ENCODE measurements around the gene FABP7. TPM values are rescaled to one million over a fixed set of nuclear protein-coding genes. Genes with fewer than 3 reads are reported as not detected.

FABP7 gene
- total and polyA plus RNA-seq, 2 donors = 0.63 TPM; not detected in 1

- no peaks in the 10 kb centered on the region for H3K4me1 ChIP-seq (ENCODE audit: insufficient read depth)
- no peak overlapping the region for H3K27ac ChIP-seq (ENCODE audit: low read depth)
- DNase-seq (ENCODE audit: extremely low spot score) = no peak
- H3K4me3 ChIP-seq (ENCODE audit: low read depth, low read length) = no peak overlapping the region
- no peaks in the 10 kb centered on the region for H3K36me3 ChIP-seq (ENCODE audit: insufficient read depth)
These were observed 3.5 kb upstream of the FABP7 start for GRCh38 chr6:122775975-122776374.

- Histone ChIP-seq H3K27ac (ENCODE audit: low read depth) (no peak overlapping the region), H3K4me3 (ENCODE audit: low read depth, low read length) (no peak overlapping the region), H3K36me3 (ENCODE audit: insufficient read depth) (no peaks in the 10 kb centered on the region), H3K4me1 (ENCODE audit: insufficient read depth) (no peaks in the 10 kb centered on the region)
- 94% methylated on average over 5 of the region's 5 CpGs for WGBS
- DNase-seq (ENCODE audit: extremely low spot score) = no peak
These were observed 1.2 kb upstream of the FABP7 start for GRCh38 chr6:122778302-122778701.

- Histone ChIP-seq H3K27ac (ENCODE audit: low read depth) (no peak overlapping the region), H3K36me3 (ENCODE audit: insufficient read depth) (no peaks in the 10 kb centered on the region), H3K4me3 (ENCODE audit: low read depth, low read length) (no peak overlapping the region), H3K4me1 (ENCODE audit: insufficient read depth) (no peaks in the 10 kb centered on the region)
- DNase-seq (ENCODE audit: extremely low spot score) = no peak
- 68% methylated on average over 13 of the region's 13 CpGs for WGBS
These were observed 393 bp upstream of the FABP7 start for GRCh38 chr6:122778985-122779661.

GRCh38 chr6:122780114-122780513, 598 bp downstream of the FABP7 start:
- no peak for DNase-seq (ENCODE audit: extremely low spot score)
- no peaks in the 10 kb centered on the region for H3K4me1 ChIP-seq (ENCODE audit: insufficient read depth)
- WGBS = 63% methylated on average over 5 of the region's 5 CpGs
- no peak overlapping the region for H3K4me3 ChIP-seq (ENCODE audit: low read depth, low read length)
- no peaks in the 10 kb centered on the region for H3K36me3 ChIP-seq (ENCODE audit: insufficient read depth)
- no peak overlapping the region for H3K27ac ChIP-seq (ENCODE audit: low read depth)

GRCh38 chr6:122781716-122782115, 2.2 kb downstream of the FABP7 start:
- 97% methylated on average over 7 of the region's 7 CpGs for WGBS
- H3K4me1 ChIP-seq (ENCODE audit: insufficient read depth) = no peaks in the 10 kb centered on the region
- H3K4me3 ChIP-seq (ENCODE audit: low read depth, low read length) = no peak overlapping the region
- DNase-seq (ENCODE audit: extremely low spot score) = no peak
- no peaks in the 10 kb centered on the region for H3K36me3 ChIP-seq (ENCODE audit: insufficient read depth)
- H3K27ac ChIP-seq (ENCODE audit: low read depth) = no peak overlapping the region

- Histone ChIP-seq H3K4me1 (ENCODE audit: insufficient read depth) (no peaks in the 10 kb centered on the region), H3K36me3 (ENCODE audit: insufficient read depth) (no peaks in the 10 kb centered on the region), H3K27ac (ENCODE audit: low read depth) (no peak overlapping the region), H3K4me3 (ENCODE audit: low read depth, low read length) (no peak overlapping the region)
- WGBS = 86% methylated on average over 4 of the region's 4 CpGs
- no peak for DNase-seq (ENCODE audit: extremely low spot score)
These were observed 3.9 kb downstream of the FABP7 start for GRCh38 chr6:122783401-122783800.

GRCh38 chr6:122785891-122786290, 6.4 kb downstream of the FABP7 start:
- Histone ChIP-seq H3K27ac (ENCODE audit: low read depth) (no peak overlapping the region), H3K4me3 (ENCODE audit: low read depth, low read length) (no peak overlapping the region), H3K36me3 (ENCODE audit: insufficient read depth) (no peaks in the 10 kb centered on the region), H3K4me1 (ENCODE audit: insufficient read depth) (no peaks in the 10 kb centered on the region)
- WGBS = 94% methylated on average over 1 of the region's 1 CpG
- DNase-seq (ENCODE audit: extremely low spot score) = no peak

- H3K4me3 ChIP-seq (ENCODE audit: low read depth, low read length) = no peak overlapping the region
- WGBS = 37% methylated on average over 4 of the region's 4 CpGs
- no peaks in the 10 kb centered on the region for H3K36me3 ChIP-seq (ENCODE audit: insufficient read depth)
- DNase-seq (ENCODE audit: extremely low spot score) = no peak
- H3K27ac ChIP-seq (ENCODE audit: low read depth) = no peak overlapping the region
- H3K4me1 ChIP-seq (ENCODE audit: insufficient read depth) = no peaks in the 10 kb centered on the region
These were observed 8.2 kb downstream of the FABP7 start for GRCh38 chr6:122787721-122788120.

- 27% methylated on average over 6 of the region's 6 CpGs for WGBS
- H3K4me1 ChIP-seq (ENCODE audit: insufficient read depth) = no peaks in the 10 kb centered on the region
- H3K4me3 ChIP-seq (ENCODE audit: low read depth, low read length) = no peak overlapping the region
- H3K27ac ChIP-seq (ENCODE audit: low read depth) = no peak overlapping the region
- no peaks in the 10 kb centered on the region for H3K36me3 ChIP-seq (ENCODE audit: insufficient read depth)
- no peak for DNase-seq (ENCODE audit: extremely low spot score)
These were observed 8.7 kb downstream of the FABP7 start for GRCh38 chr6:122788208-122788607.

- Histone ChIP-seq H3K4me1 (ENCODE audit: insufficient read depth) (no peaks in the 10 kb centered on the region), H3K4me3 (ENCODE audit: low read depth, low read length) (peak overlapping the region; percentile 69), H3K36me3 (ENCODE audit: insufficient read depth) (no peaks in the 10 kb centered on the region), H3K27ac (ENCODE audit: low read depth) (peak overlapping the region; percentile 94)
- WGBS = 14% methylated on average over 10 of the region's 10 CpGs
- no peak for DNase-seq (ENCODE audit: extremely low spot score)
These were observed 9.2 kb downstream of the FABP7 start for GRCh38 chr6:122788663-122789181.

GRCh38 chr6:122789182-122790027, 9.9 kb downstream of the FABP7 start, which contains the start of gene SMPDL3A:
SMPDL3A (plus strand) TSS chr6:122789258; CDS start chr6:122789347, 89 bp downstream.
- DNase-seq (ENCODE audit: extremely low spot score) = no peak

GRCh38 chr6:122790028-122790422, 10.5 kb downstream of the FABP7 start:
- Histone ChIP-seq H3K36me3 (ENCODE audit: insufficient read depth) (no peaks in the 10 kb centered on the region), H3K27ac (ENCODE audit: low read depth) (peak overlapping the region; percentile 94), H3K4me3 (ENCODE audit: low read depth, low read length) (peak overlapping the region; percentile 69), H3K4me1 (ENCODE audit: insufficient read depth) (no peaks in the 10 kb centered on the region)
- 5% methylated on average over 14 of the region's 14 CpGs for WGBS
- DNase-seq (ENCODE audit: extremely low spot score) = no peak

More at GRCh38 chr6:122789182-122790027, 9.9 kb downstream of the FABP7 start, which contains the start of gene SMPDL3A:
- Histone ChIP-seq H3K4me3 (ENCODE audit: low read depth, low read length) (peak within 1 kb of the TSS; percentile 69), H3K4me1 (ENCODE audit: insufficient read depth) (no peaks in the 10 kb centered on the region), H3K36me3 (ENCODE audit: insufficient read depth) (no peaks in the 10 kb centered on the region), H3K27ac (ENCODE audit: low read depth) (peak within 1 kb of the TSS; percentile 94)
- under 1% methylated on average over 71 of the region's 71 CpGs for WGBS

GRCh38 chr6:122790423-122791309, 11.2 kb downstream of the FABP7 start:
- WGBS = 53% methylated on average over 14 of the region's 14 CpGs
- Histone ChIP-seq H3K36me3 (ENCODE audit: insufficient read depth) (no peaks in the 10 kb centered on the region), H3K27ac (ENCODE audit: low read depth) (peak overlapping the region; percentile 62), H3K4me1 (ENCODE audit: insufficient read depth) (no peaks in the 10 kb centered on the region), H3K4me3 (ENCODE audit: low read depth, low read length) (peak overlapping the region; percentile 69)
- no peak for DNase-seq (ENCODE audit: extremely low spot score)

Measured in urinary bladder (tissue), 4 donors.